Measurements from ENCODE around the gene LRP1B.

DNA sequence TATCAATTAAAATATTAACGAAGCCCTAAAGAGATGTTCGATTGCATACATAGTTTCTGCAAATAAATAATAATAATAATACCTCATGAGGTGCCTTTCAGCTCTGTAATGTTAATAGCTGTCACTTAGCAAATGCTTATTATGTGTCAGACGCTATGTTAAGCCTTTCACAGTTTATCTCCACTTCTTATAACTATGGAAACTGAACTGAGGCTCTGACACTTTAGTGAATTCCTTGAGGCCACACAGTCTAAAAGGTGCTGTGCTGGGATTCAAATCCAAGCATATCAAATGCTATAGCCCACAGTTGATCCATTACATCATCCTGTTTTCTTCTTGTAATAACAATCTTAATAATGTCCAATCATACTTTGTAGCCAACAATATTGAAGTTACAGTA is 1779.1 kb downstream of the LRP1B start:
- TF ChIP-seq, protein P1, sequence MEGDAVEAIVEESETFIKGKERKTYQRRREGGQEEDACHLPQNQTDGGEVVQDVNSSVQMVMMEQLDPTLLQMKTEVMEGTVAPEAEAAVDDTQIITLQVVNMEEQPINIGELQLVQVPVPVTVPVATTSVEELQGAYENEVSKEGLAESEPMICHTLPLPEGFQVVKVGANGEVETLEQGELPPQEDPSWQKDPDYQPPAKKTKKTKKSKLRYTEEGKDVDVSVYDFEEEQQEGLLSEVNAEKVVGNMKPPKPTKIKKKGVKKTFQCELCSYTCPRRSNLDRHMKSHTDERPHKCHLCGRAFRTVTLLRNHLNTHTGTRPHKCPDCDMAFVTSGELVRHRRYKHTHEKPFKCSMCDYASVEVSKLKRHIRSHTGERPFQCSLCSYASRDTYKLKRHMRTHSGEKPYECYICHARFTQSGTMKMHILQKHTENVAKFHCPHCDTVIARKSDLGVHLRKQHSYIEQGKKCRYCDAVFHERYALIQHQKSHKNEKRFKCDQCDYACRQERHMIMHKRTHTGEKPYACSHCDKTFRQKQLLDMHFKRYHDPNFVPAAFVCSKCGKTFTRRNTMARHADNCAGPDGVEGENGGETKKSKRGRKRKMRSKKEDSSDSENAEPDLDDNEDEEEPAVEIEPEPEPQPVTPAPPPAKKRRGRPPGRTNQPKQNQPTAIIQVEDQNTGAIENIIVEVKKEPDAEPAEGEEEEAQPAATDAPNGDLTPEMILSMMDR (IDR thresholded peaks at IDR 0.05) = no peak
- no peak for TF ChIP-seq POLR2A (IDR thresholded peaks at IDR 0.05)
